Lower leg skin (tissue), 4 donors: ENCODE data around the gene FOXP1. TPM values are rescaled to one million over a fixed set of nuclear protein-coding genes. Genes with fewer than 3 reads are reported as not detected.

Experiments used
- DNase-seq, 2 donors: peaks; one replicate each; pipeline ENCODE4 v3.0.0-alpha.2; 2019; ENCODE audit warnings: low spot score in 2 of 2
- H3K4me3 ChIP-seq: fragments of 200-600 bp; sonication (generic); 2 replicates; pipeline ENCODE4 v1.5.1; 2017; ENCODE audit warnings: mild to moderate bottlenecking, low read depth; ENCODE audit not compliant: poor library complexity, severe bottlenecking
- CTCF ChIP-seq, 3 donors: fragments of 450-650 bp; IDR thresholded peaks; one replicate each; pipeline ENCODE4 v1.5.1; 2016; ENCODE audit warnings: antibody characterized with exemption in 3 of 3, mild to moderate bottlenecking in 3 of 3, moderate library complexity in 2 of 3
- POLR2A ChIP-seq, 2 donors: fragments of 450-650 bp; IDR thresholded peaks; one replicate each; pipeline ENCODE4 v1.6.1; 2016 to 2017; ENCODE audit warnings: antibody characterized with exemption in 2 of 2, mild to moderate bottlenecking in 1 of 2, moderate library complexity in 1 of 2
- WGBS, 2 donors: methylation state at CpG; one replicate each; pipeline ENCODE4 v1.1.5; 2018; 5-methylcytosine and 5-hydroxymethylcytosine counted together
- intact Hi-C: fragments of 100-400 bp; cut with DNase I; formaldehyde crosslinking; loops from one replicate; pipeline ENCODE4 v1.15.0; 2023; ENCODE audit warnings: low total_unique reads
- total RNA-seq, 4 donors: library from RNA; depleted of rRNA; stranded (reverse); fragments of >200 nt; gene quantifications; one replicate each; pipeline ENCODE4 v1.1.0, GENCODE V29; 2016

FOXP1 gene
- total RNA-seq, 4 donors from 2014 or later = 46.6 to 66.6 (median 55.2) TPM

DNA sequence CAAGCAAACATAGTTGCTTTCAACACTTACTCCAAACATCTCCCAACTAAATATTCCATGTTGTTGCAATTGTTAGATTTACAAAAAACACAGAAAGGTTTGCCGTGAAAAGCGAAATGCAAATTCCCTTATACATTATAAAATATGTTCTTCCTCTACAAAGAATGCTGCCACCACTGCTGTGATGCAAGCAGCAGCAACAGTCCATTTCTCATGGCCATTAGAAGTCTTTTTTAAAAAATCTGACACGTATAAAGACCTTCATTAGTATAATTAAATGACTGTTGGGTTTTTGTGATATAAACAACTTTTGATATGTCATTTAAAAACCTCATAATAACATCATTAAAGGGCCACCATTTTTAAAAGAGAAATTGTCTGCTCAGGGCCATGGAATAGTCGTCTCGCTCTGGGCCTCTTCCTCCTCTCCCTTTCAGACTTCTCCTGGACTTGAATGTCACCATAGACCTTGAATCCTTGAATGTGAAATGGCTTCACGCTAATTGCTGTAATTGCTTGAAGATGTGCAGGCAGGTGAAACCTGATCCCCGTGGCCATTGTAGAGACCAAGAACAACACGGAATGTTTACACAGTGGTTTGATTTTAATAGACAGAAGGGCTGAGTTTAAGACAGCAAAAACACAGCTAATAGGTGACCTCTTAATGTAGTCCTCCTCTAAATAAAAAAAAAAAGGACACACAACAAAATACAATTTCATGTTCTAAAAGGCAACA, 450.4 kb downstream of the FOXP1 start:
- DNase-seq = no peak
- intact Hi-C loops = no loop called here
- H3K4me3 ChIP-seq = no peak overlapping the region
- no peak for TF ChIP-seq POLR2A (IDR thresholded peaks at IDR 0.05)
- TF ChIP-seq CTCF (IDR thresholded peaks at IDR 0.05) = no peak
- WGBS, 2 donors = 92 to 94% methylated on average over 8 of the region's 8 CpGs

- no peak for DNase-seq
- 84 to 89% methylated on average over 10 of the region's 10 CpGs for WGBS, 2 donors
- no peak overlapping the region for H3K4me3 ChIP-seq
- intact Hi-C loops = no loop called here
- TF ChIP-seq CTCF (IDR thresholded peaks at IDR 0.05) = no peak
- TF ChIP-seq POLR2A (IDR thresholded peaks at IDR 0.05) = no peak
These were observed 451.9 kb downstream of the FOXP1 start for GRCh38 chr3:71131375-71132314.

GRCh38 chr3:71130471-71131374, 452.8 kb downstream of the FOXP1 start:
- WGBS, 2 donors = 24 to 33% methylated on average over 19 of the region's 19 CpGs
- TF ChIP-seq POLR2A (IDR thresholded peaks at IDR 0.05) (peak in 1 of 2 donors; percentile 14), CTCF (IDR thresholded peaks at IDR 0.05) (no peak)
- peak; percentile 75 to 87 for DNase-seq
- peak overlapping the region; percentile 2 for H3K4me3 ChIP-seq
- intact Hi-C loops = no loop called here

DNA sequence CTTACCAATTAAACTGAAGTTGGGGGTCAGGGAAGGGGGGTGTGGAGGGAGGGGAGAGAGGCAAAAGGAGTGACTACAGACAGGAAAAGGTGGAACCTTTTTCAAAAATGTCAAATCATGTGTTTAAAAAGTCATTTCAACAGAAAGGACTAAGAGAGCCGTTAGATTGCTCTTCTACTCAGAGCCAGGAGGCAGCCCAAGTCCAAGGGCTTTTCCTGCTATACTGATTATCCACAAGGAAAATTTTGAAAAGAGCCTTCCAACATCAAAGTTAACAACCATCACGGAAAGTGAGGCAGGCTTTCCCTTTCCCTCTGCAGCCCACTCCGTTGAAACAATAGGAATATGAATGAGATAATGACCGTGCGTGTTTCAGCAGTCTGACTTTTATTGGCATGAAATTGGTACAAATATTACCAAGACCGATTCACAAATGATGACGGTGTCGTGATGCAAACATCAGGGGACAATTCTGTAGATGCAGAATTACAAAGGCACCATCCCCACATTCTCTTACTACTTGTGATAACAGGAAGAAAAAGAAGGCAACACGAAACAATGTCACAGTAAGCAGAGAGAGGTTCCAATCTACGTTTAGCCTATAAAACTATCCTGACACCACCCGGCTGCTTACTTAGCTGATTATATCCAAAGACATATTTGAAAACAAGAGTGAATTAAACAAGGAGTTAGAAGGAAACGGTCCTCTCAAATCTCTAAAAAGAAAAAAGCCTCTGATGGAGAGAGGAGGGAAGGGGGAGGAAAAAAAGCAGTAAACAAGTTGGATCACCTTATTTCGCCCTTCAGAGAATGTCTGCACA, 453.7 kb downstream of the FOXP1 start:
- TF ChIP-seq POLR2A (IDR thresholded peaks at IDR 0.05) (no peak), CTCF (IDR thresholded peaks at IDR 0.05) (no peak)
- 7 to 10% methylated on average over 13 of the region's 13 CpGs for WGBS, 2 donors
- intact Hi-C loops = no loop called here
- peak overlapping the region; percentile 2 for H3K4me3 ChIP-seq
- no peak for DNase-seq

DNA sequence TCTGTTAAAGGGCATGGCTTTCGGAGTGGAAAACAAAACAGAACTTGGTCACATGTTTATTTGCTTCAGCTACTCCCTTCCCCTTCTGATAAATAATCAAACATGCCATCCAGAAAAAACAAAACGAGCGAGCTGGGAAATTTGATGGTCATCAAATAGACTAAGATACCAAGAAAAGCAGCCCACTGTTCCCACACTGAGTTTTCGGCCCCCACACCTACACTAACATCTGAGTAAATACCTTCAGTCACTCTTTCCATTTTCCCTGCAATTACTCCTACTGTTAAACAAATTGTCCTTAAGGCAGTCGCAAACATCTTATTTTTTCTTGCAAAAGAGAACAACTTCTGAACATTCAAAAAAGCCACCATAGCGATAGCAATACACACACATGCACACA, 454.6 kb downstream of the FOXP1 start:
- TF ChIP-seq POLR2A (IDR thresholded peaks at IDR 0.05) (no peak), CTCF (IDR thresholded peaks at IDR 0.05) (no peak)
- WGBS, 2 donors = 35% methylated on average over 6 of the region's 6 CpGs
- DNase-seq = no peak
- intact Hi-C loops = no loop called here
- no peak overlapping the region for H3K4me3 ChIP-seq
